Measurements from ENCODE around the gene CXCL3.

CXCL3 gene

DNA sequence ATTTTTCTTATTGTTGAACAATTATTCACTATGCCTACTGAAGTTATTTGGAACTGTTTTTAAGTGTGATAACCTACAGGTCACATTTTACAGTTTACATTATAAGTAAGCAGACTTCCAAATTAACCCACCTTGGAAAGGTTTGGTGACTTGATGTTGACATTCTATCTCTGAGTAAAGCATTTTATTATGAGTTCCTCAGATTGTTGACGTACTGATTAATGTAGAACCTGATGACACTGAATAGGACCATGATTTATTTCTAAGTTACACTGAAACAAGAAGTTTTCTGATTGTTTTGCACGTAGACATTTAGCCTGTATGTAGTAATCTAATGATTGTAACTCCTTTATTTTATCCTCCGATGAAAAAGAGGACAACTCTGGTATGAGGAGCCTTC, 17.0 kb upstream of the CXCL3 start:
- no peak for DNase-seq (ENCODE audit: low read depth in 1 of 2, low spot score in 1 of 2)

- DNase-seq (ENCODE audit: low read depth in 1 of 2, low spot score in 1 of 2), result no peak
Measured at GRCh38 chr4:74055096-74055495, 16.6 kb upstream of the CXCL3 start.

DNA sequence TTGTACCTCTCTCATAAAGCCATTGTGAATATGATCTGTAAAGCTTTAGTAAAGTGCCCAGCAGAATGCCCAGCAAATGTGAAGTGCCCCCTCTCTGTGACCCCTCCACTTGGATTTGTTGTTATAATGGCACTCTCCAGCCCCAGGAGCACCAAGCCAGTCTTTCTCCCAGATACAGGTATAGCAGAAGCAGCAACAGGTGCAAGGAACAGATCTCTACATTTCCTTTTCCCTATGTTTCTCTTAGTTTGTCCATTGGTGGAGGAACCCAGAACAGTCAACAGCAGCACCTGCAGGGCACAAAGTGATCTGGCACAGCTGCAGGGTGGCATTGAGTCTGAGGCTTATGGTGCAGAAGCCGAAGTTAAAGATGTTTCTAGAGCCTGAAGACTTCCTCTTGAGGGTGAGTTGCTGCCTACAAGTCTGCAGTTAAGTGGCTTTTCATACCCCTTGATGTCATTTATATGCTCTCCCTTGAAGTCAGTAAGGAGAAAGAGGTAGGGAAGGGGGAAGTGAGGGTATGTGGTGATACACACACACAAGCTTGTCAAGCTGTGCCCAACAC, 16.1 kb upstream of the CXCL3 start:
- no peak for DNase-seq (ENCODE audit: low read depth in 1 of 2, low spot score in 1 of 2)

- DNase-seq (ENCODE audit: low read depth in 1 of 2, low spot score in 1 of 2), result no peak
Measured at GRCh38 chr4:74047152-74047551, 8.7 kb upstream of the CXCL3 start.

DNA sequence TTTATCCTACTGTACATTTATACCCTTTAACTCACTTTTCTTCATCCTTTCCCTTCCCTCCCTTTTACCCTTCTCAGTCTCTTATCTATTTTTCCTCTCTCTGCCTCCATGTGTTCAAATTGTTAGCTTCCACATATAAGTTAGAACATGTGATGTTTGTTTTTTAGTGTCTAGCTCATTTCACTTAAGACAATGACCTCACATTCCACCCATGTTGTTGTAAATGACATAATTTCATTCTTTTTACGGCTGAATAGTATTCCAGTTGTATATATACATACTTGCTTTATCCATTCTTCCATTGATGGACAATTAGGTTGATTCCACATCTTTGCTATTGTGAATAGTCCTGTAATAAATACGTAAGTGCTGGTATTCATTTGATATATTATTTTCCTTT, 7.3 kb upstream of the CXCL3 start:
- no peak for DNase-seq (ENCODE audit: low read depth in 1 of 2, low spot score in 1 of 2)

GRCh38 chr4:74045247-74045646, 6.8 kb upstream of the CXCL3 start:
- DNase-seq (ENCODE audit: low read depth in 1 of 2, low spot score in 1 of 2), result no peak

GRCh38 chr4:74044677-74045076, 6.2 kb upstream of the CXCL3 start:
- no peak for DNase-seq (ENCODE audit: low read depth in 1 of 2, low spot score in 1 of 2)

- DNase-seq (ENCODE audit: low read depth in 1 of 2, low spot score in 1 of 2), result no peak
Measured at GRCh38 chr4:74042681-74043080, 4.2 kb upstream of the CXCL3 start.

DNA sequence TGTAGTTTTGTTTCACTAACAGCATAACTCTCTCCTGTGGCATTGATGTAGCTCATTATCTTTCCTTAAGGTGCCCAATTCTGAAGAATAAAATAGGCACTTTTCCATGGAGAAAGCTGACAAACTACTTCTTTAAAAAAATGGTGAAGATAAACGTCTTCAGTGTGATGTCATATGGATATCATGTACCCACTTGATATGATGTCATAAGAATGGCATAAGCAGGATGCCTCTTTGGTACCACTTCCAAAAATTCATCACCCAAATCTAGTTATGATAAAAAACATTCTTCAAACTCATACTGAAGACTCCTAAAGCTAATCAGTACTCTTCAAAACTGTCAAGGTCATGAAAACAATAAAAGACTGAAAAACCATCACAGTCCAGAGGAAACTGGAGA, 2.9 kb upstream of the CXCL3 start:
- no peak for DNase-seq (ENCODE audit: low read depth in 1 of 2, low spot score in 1 of 2)

DNA sequence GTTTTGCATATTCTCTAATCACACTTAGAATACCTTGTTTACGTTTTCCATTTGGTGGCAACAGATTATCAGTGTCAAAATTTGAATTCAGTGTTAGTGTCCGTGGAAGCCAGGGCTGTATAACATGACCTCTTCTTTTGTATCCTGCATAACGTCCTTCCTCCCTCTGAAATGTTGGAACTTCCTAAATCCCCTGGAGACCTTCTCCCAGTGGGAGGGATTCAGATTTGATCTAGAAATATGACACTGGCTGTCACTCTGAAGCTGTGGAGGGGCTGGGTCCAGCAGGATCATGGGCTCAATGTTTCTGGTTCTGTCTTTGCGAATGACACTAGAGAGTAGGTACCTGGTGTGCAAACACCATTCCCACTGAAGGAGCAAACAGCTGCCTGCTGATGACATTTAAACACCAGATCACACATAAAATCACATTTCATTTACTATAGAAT, 850 bp upstream of the CXCL3 start:
- DNase-seq (ENCODE audit: low read depth in 1 of 2, low spot score in 1 of 2), result no peak

DNA sequence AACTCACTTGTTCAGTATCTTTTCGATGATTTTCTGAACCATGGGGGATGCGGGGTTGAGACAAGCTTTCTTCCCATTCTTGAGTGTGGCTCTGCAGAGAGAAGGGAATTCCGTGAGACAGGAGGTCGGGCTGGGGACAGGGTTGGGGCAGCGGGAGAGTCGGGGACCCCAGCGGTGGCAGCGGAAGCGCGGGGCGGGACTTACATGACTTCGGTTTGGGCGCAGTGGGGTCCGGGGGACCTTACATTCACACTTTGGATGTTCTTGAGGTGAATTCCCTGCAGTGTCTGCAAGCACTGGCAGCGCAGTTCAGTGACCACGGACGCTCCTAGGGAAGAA, 434 bp downstream of the CXCL3 start:
- DNase-seq (ENCODE audit: low read depth in 1 of 2, low spot score in 1 of 2), result no peak

- DNase-seq (ENCODE audit: low read depth in 1 of 2, low spot score in 1 of 2), result no peak
Measured at GRCh38 chr4:74037076-74037955, 1.2 kb downstream of the CXCL3 start.

- DNase-seq (ENCODE audit: low read depth in 1 of 2, low spot score in 1 of 2), result no peak
Measured at GRCh38 chr4:74033739-74034138, 4.8 kb downstream of the CXCL3 start.

DNA sequence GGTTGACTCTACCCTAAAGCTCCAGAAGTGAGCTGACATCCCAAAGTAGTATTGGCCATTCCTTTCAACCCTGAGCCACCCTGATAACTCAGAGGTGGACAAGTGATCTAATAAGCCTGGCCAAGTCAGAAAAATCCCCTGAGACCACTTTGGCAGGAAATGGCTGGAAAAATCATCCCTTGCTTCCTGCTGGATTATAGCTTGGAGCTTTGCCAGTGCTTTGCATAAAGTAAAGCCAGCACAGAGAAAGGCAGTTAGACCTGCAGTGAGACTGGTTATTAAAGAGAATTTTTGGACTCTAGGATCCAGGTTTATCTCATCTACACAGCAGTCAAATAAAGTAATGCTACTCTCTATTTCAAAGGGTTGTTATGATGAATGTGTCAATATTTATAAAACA, 6.4 kb downstream of the CXCL3 start:
- no peak for DNase-seq (ENCODE audit: low read depth in 1 of 2, low spot score in 1 of 2)

GRCh38 chr4:74031576-74031975, 6.9 kb downstream of the CXCL3 start:
- DNase-seq (ENCODE audit: low read depth in 1 of 2, low spot score in 1 of 2), result no peak

- no peak for DNase-seq (ENCODE audit: low read depth in 1 of 2, low spot score in 1 of 2)
Measured at GRCh38 chr4:74030285-74030684, 8.2 kb downstream of the CXCL3 start.

GRCh38 chr4:74028504-74028903, 10.0 kb downstream of the CXCL3 start:
- no peak for DNase-seq (ENCODE audit: low read depth in 1 of 2, low spot score in 1 of 2)

- DNase-seq (ENCODE audit: low read depth in 1 of 2, low spot score in 1 of 2), result no peak
Measured at GRCh38 chr4:74023709-74024108, 14.8 kb downstream of the CXCL3 start.

- DNase-seq (ENCODE audit: low read depth in 1 of 2, low spot score in 1 of 2), result no peak
Measured at GRCh38 chr4:74021601-74022000, 16.9 kb downstream of the CXCL3 start.

- no peak for DNase-seq (ENCODE audit: low read depth in 1 of 2, low spot score in 1 of 2)
Measured at GRCh38 chr4:74018771-74019170, 19.7 kb downstream of the CXCL3 start.

- no peak for DNase-seq (ENCODE audit: low read depth in 1 of 2, low spot score in 1 of 2)
Measured at GRCh38 chr4:74018116-74018515, 20.4 kb downstream of the CXCL3 start.

- no peak for DNase-seq (ENCODE audit: low read depth in 1 of 2, low spot score in 1 of 2)
Measured at GRCh38 chr4:74016068-74016467, 22.4 kb downstream of the CXCL3 start.
